ENCODE data around the gene MEIKIN. TPM values are rescaled to one million over a fixed set of nuclear protein-coding genes. Genes with fewer than 3 reads are reported as not detected.

The MEIKIN gene
- total RNA-seq, 3 donors from 2014 or later (not counting 1 experiment from before 2014, with no cell fraction given), result 1.1 TPM; not detected in 2

- intact Hi-C loops (cut with micrococcal nuclease), result no loop called here
- Histone ChIP-seq H3K4me3 (ENCODE audit: low read length) (no peak overlapping the region), H3K9me3 (ENCODE audit: control insufficient read depth, insufficient read depth, low read length) (no peaks in the 10 kb centered on the region), H3K4me1 (ENCODE audit: control insufficient read depth, insufficient read depth, low read length) (peaks cover 18% of the 10 kb centered on the region), H3K27me3 (ENCODE audit: control insufficient read depth, insufficient read depth, low read length) (no peaks in the 10 kb centered on the region), H3K27ac (ENCODE audit: low read length) (no peak overlapping the region), H3K36me3 (ENCODE audit: control insufficient read depth, insufficient read depth, low read length) (no peaks in the 10 kb centered on the region)
- 82% methylated on average over 4 of the region's 4 CpGs for WGBS (ENCODE audit: insufficient coverage)
- peaks cover 18 to 29% of the 10 kb centered on the region in 2 donors for H3K27me3 Mint-ChIP-seq (ENCODE audit: low read depth in 2 of 2)
- no peak overlapping the region for H3K4me3 Mint-ChIP-seq
- no peaks in the 10 kb centered on the region for H3K36me3 Mint-ChIP-seq
- ATAC-seq (no peak), DNase-seq (no peak)
- H3K4me1 Mint-ChIP-seq, result peaks cover 12 to 14% of the 10 kb centered on the region in 2 donors
- TF ChIP-seq, protein P1, sequence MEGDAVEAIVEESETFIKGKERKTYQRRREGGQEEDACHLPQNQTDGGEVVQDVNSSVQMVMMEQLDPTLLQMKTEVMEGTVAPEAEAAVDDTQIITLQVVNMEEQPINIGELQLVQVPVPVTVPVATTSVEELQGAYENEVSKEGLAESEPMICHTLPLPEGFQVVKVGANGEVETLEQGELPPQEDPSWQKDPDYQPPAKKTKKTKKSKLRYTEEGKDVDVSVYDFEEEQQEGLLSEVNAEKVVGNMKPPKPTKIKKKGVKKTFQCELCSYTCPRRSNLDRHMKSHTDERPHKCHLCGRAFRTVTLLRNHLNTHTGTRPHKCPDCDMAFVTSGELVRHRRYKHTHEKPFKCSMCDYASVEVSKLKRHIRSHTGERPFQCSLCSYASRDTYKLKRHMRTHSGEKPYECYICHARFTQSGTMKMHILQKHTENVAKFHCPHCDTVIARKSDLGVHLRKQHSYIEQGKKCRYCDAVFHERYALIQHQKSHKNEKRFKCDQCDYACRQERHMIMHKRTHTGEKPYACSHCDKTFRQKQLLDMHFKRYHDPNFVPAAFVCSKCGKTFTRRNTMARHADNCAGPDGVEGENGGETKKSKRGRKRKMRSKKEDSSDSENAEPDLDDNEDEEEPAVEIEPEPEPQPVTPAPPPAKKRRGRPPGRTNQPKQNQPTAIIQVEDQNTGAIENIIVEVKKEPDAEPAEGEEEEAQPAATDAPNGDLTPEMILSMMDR (IDR thresholded peaks at IDR 0.05), result no peak
- no peaks in the 10 kb centered on the region for H3K9me3 Mint-ChIP-seq
- no peak overlapping the region for H3K27ac Mint-ChIP-seq
Measured at GRCh38 chr5:131980696-131981095, 35.2 kb upstream of the MEIKIN start.

DNA sequence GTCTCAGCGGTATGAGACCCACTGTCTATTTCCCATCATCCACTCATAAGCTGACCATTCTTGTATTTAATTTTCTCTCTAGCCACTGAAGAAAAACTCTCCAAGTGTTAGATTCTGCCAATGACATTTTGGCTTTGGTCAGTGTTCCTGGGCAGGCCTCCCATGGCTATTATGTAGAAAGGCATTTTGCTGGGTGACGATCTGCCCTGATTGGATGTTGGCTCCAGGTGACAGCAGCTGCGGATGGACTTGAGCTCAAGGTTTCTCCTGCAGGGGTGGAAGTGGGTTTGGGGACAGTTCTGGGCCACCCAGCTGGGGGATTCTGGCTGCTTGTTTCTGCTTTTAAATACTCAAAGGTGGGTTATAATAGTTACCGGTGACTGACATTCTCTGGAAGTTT lies 34.4 kb upstream of the MEIKIN start:
- TF ChIP-seq, protein P1 (IDR thresholded peaks at IDR 0.05), result no peak
- H3K27ac Mint-ChIP-seq, result no peak overlapping the region
- no peak overlapping the region for H3K4me3 Mint-ChIP-seq
- no peak overlapping the region for H3K27ac ChIP-seq (ENCODE audit: low read length)
- DNase-seq (no peak), ATAC-seq (no peak)
- H3K4me3 ChIP-seq (ENCODE audit: low read length), result no peak overlapping the region
- H3K9me3 ChIP-seq (ENCODE audit: control insufficient read depth, insufficient read depth, low read length), result no peaks in the 10 kb centered on the region
- peaks cover 18 to 29% of the 10 kb centered on the region in 2 donors for H3K27me3 Mint-ChIP-seq (ENCODE audit: low read depth in 2 of 2)
- H3K36me3 Mint-ChIP-seq, result no peaks in the 10 kb centered on the region
- intact Hi-C loops (cut with micrococcal nuclease), result no loop called here
- no peaks in the 10 kb centered on the region for H3K36me3 ChIP-seq (ENCODE audit: control insufficient read depth, insufficient read depth, low read length)
- H3K27me3 ChIP-seq (ENCODE audit: control insufficient read depth, insufficient read depth, low read length), result no peaks in the 10 kb centered on the region
- peaks cover 27% of the 10 kb centered on the region for H3K4me1 ChIP-seq (ENCODE audit: control insufficient read depth, insufficient read depth, low read length)
- no peaks in the 10 kb centered on the region for H3K9me3 Mint-ChIP-seq
- H3K4me1 Mint-ChIP-seq, result peaks cover 17 to 20% of the 10 kb centered on the region in 2 donors
- whole genome bisulfite sequencing (ENCODE audit: insufficient coverage), result 98% methylated on average over 4 of the region's 4 CpGs

DNA sequence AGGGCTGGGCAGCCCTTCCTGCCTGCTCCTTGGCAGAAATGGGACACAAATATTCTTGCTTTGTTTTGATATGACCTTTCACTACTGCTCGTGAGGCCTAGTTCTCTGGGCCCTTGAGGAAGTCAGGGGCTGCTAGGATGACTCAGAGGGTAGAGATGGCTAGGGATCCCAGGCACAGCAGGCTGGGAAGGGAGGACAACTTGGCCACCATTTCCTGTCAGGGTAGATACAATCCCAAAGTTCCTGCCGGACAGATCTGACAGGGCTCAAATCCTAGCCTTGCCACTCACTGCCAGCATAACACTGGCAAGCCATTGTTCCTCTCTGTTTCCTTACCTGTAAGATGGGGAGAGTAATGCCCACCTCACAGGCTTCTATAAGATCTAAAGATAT lies 31.7 kb upstream of the MEIKIN start:
- Mint-ChIP-seq H3K36me3 (no peaks in the 10 kb centered on the region), H3K4me1 (peaks cover 8 to 15% of the 10 kb centered on the region in 2 donors), H3K27ac (no peak overlapping the region), H3K27me3 (ENCODE audit: low read depth in 2 of 2) (peaks cover 12 to 14% of the 10 kb centered on the region in 2 donors), H3K9me3 (no peaks in the 10 kb centered on the region), H3K4me3 (no peak overlapping the region)
- H3K27ac ChIP-seq (ENCODE audit: low read length), result no peak overlapping the region
- intact Hi-C loops (cut with micrococcal nuclease), result no loop called here
- no peaks in the 10 kb centered on the region for H3K27me3 ChIP-seq (ENCODE audit: control insufficient read depth, insufficient read depth, low read length)
- WGBS (ENCODE audit: insufficient coverage), result 85% methylated on average over 2 of the region's 2 CpGs
- TF ChIP-seq, protein P1 (IDR thresholded peaks at IDR 0.05), result no peak
- H3K4me1 ChIP-seq (ENCODE audit: control insufficient read depth, insufficient read depth, low read length), result peaks cover 19% of the 10 kb centered on the region
- H3K36me3 ChIP-seq (ENCODE audit: control insufficient read depth, insufficient read depth, low read length), result no peaks in the 10 kb centered on the region
- ATAC-seq (no peak), DNase-seq (no peak)
- H3K4me3 ChIP-seq (ENCODE audit: low read length), result no peak overlapping the region
- H3K9me3 ChIP-seq (ENCODE audit: control insufficient read depth, insufficient read depth, low read length), result no peaks in the 10 kb centered on the region
